A172 (cell line): ENCODE results near the gene GAS2L1. TPM values are rescaled to one million over a fixed set of nuclear protein-coding genes. Genes with fewer than 3 reads are reported as not detected.

Experiments
- DNase-seq: peaks from one replicate; pipeline ENCODE4 v3.0.0-alpha.2; 2015; ENCODE audit warnings: low spot score
- total RNA-seq: library from RNA; depleted of rRNA; stranded (reverse); fragments of >200 nt; shearing (Covaris generic); gene quantifications from 2 replicates; pipeline ENCODE4 v1.2.3, GENCODE V29; 2014

The GAS2L1 gene
- total RNA-seq, 1 experiment from 2014 or later = 32.1 TPM

DNA sequence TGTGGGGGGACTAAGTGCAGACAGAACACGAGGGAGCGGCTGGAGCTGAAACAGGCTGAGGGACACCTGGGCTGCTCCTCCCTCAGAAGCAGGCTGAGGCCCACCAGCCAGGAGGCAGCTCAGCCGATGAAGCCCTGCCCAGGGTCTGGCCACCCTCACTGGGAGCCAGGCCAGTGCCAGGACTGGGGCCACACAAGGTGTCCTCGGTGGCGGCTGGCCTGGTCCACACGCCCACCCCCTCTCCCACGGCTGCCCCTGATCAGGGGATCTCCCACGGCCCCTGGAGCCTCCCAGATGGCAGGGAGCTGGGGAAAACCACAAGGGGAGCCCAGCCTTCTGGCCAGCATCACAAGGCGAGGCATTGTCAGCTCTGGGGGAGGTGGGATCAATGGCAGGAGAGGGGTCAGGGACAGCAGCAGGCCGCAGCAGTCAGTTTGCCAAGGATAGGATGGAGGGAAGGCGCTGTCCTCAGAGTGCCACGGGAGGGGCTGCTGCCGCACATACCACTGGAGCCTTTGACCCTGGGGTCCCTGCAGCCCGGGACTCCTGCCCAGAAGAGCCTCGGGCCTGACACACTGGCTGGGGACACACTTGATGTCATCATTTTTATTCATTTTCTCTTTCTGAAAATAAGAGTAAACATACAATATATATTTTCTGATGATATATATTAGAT lies 20.8 kb downstream of the GAS2L1 start:
- no peak for DNase-seq

DNA sequence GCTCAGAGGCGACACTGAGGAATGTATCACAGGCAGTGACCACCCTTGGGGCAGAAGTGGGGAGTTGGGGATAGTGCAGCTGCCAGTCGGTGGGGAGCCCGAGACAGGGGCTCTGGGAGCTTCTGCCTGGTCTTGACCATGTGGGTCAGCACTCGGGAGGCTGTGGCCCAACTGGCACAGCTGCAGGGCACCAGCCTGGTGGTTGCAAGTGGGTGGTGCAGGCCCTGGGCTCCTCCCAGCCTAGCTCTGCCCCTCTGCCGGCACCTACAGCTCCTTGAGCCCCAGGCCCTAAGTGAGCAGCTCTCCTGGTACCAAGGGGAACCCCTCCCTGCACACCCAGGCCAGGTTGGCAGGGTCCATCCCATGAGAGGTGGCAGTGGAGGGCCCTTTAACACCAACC lies 21.6 kb downstream of the GAS2L1 start:
- DNase-seq = no peak

DNA sequence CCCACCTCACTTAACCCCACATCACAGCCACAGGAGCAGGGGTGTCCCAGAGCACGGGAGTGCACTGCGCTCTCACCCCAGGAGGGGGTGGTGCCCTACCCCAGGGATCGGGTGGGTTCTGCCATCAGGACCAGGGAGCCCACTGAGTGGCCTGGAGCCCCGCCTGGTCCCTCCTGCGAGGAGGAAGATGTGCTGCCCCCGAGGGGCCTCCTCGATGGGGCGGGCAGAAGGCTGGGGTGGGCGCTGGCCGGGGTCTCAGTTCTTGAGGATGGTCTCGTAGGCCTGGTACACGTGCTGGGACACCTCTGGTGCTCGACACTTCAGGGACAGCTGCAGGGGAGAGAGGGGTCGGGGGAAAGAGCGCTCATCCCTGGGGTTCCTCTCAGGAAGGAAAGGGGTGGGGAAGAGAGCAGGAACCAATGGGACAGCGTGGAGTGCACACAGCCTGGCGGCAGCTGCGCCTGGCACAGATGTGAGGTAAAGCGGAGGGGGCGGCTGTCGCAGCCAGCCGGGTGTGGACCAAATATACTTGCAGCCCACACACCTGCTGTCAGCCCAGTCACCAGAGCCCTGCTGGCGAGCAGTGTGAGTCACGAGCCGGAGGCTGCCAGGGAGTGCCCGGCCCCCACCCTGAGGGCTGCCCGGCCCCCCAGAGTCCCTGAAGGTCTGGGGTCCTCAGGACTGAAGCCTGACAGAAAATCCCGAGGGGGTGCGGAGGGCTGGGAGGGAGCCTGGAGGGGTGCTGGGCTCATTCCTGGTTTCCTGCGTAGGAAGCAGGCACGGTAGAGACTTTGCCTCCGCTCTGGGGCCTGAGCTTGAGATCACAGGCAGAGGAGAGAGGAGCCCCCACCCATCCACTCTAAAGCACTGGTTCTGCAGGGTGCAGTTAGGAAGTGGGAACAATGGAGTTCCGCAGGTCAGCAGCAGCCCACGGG lies 22.4 kb downstream of the GAS2L1 start:
- peak; percentile 57 for DNase-seq

DNA sequence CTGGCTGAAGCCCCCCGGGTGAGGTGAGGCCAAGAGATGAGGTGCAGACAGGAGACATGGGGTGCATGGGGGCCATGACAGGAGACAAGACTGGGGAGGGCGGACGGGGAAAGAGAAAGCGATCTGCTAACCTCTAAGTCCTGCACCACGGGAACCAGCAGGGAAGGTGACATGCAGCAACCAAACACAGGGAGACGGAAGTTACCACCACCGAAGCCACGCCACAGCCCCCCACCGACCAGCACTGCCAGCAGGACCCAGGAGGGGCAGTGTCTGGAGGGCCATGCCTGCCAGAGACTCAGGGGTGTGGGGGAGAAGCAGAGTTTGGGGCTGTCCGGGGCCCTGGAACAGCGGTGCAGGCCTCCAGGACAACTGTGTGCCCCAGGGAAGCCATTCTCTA lies 23.1 kb downstream of the GAS2L1 start:
- DNase-seq = no peak

DNA sequence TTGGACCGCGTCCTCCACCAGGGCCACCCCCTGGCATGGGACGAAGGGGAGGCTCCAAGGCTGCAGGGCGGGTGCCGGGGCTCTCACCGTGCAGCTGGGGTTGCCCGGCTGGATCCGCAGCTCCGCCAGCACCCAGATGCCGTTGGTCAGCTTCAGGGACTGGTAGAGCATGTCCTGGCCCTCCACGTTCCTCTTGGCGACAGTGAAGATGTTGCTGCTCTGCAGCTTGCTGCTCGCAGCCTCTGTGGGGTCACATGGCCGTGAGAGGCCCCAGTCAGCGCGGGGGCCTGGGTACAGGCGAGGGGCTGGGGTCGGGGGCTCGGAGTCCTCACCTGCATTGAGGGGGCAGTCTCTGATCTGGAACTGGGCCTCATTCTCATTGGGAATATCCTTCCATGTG lies 23.8 kb downstream of the GAS2L1 start:
- no peak for DNase-seq

DNA sequence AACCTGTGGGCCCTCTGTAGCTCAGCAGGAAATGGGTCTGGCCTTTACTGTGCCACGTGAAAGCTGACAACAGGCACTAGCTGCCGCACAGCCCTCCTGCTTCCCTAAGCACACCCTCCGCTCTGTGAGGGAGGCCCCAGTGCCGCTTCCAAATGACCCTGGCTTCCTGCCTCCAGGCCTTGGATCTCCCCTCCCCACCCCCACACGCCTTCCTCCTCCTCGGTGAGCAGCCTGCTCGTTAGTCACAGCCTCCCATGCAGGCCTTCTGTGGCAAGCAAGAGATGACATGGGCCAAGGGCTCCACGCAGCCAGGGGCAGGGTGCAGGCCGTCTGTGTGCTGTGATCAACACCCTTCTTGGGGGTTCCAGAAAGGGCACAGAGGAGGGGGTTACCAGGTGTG lies 24.3 kb downstream of the GAS2L1 start:
- peak; percentile 79 for DNase-seq

DNA sequence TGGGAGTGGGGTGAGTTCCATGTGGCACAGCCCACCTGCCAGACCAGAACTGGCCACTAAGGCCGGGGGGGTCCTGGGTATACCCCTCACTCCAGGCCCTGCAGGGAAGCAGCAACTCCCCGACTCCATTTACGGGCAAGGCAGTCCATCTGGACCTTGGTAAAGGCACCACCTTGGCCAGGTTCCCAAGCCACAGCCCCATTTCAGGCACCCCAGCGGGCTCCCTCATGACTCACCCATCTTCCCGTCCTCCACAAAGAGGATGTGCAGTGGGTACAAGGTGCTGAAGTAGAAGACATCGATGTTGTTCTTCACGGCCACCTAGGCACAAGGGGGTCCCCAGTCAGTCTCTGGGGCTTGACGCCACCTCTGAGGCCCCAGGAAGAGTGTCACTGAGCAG lies 24.8 kb downstream of the GAS2L1 start:
- peak; percentile 71 for DNase-seq

DNA sequence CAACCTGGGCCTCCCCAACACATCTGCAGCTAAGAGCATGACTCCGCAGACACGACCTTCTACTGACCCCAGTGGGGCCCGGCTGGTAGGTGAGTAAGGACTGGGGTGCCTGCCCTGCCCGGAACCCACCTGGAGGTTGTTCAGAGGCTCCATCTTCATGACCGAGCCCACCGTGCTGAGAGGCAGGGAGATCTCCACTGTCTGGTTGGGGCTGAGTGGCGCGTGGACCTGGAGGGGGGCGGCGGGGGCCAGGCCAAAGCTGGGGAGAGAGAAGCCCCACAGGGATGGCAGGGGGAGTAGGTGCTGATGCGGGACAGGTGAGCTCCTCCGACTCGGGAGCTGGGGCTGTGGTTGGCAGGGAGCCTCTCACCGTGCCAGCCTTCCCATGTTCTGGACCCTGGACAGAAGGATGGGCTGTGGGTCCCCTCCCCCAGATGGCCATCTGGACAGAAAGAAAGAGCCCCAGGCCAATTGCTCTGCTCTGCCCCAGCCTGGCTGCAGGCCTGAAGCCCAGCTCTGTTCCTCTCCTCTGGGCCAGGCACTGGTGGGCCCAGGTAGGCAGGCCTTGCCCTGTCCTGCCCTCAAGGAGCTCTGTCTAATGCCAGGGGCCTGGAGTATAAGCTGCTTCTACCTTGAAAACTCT lies 25.3 kb downstream of the GAS2L1 start:
- DNase-seq = no peak

DNA sequence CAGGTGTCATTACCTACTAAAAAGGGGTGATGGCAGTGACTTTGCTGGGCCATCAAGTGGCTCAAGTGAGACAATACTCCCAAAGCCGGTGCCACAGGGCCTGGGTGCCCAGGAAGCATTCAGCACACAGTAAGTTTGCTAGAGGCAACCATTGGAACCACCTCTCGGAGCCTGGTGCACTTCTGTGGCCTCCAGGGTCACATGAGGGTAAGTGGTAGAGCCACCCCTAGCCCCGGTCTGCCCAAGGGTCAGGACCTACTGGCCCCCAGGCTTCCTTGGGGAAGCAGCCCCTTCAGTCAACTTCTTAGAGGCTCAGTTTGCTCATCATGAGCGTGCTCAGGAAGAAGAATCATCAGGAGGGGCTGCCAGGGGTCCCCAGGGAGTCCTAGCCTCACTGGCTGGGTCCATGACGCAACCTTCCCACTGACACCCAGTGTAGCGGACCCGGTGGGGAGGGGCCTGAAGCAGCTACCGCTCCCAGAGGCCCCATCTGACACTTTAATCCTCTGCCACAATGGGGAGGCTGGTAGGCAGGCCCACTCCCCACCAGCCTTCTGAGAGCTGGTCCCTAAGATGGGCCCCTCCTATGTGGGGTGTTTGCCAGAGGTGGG lies 26.5 kb downstream of the GAS2L1 start:
- no peak for DNase-seq

DNA sequence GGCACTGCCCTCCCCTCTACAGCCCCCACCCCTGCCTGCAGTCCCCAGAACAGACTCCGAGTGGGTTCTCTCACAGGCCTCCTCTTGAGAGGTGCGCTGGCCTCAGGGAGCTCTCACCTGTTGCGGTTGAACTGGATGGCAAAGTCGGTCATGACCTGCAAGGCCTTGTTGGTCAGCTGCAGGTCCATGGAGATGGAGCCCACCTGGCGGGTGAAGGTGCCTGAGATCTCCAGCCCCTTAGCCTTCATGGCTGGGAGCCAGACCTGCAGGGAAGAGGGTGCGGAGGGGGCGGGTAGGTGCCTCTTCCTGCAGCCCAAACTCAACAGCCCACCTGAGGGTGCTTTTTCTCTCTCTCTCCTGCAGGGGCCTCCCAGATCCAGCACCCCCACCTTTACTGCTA lies 27.7 kb downstream of the GAS2L1 start:
- no peak for DNase-seq

DNA sequence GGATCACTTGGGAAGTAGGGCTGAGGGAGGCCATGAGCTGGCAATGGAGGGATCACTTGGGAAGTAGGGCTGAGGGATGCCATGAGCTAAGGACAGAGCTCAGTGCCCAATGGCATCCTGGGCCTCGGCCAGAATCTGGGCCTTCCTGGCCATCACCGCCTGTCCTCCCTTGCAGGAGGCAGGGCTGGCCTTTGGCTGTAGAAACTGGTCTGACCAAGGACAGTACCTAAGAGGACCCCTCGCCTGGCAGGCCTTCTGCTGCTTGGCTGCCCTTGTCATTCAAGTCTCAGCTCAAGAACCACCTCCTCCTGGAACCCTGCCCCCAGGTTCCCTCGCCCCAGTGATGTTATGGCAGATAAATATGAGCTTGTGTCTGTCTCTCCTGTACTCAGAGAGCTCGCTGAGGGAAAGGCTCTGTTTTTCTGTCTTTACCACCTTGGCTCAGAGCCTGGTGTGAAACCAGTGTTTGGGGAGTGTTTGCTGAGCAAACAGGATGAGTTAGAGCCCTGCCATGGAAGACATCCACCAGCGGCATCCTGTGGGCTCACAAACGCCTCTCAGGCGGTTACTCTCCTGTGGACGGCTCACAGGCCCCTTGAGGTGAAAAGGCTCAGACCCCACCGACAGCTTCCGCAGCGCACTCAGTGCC lies 28.4 kb downstream of the GAS2L1 start:
- DNase-seq = no peak

DNA sequence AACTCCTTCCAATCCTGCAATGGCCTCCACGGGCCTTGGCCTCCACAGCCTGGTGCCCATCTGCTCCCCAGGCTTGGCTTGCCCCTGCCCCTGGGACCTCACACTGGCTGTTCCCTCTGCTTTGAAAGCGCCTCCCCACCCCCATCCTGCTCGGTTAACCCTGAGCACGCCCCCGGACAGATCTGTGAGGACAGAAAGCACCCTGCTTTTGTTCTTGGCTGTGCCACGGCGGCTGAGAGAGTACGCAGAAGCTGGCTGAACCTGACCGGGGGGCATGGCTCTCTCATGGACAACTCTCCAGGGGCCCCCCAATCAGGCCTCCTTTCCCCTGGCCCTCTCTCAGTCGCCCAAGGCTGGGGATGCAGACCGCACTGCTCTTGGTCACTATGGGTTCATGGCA lies 29.2 kb downstream of the GAS2L1 start:
- DNase-seq = no peak

DNA sequence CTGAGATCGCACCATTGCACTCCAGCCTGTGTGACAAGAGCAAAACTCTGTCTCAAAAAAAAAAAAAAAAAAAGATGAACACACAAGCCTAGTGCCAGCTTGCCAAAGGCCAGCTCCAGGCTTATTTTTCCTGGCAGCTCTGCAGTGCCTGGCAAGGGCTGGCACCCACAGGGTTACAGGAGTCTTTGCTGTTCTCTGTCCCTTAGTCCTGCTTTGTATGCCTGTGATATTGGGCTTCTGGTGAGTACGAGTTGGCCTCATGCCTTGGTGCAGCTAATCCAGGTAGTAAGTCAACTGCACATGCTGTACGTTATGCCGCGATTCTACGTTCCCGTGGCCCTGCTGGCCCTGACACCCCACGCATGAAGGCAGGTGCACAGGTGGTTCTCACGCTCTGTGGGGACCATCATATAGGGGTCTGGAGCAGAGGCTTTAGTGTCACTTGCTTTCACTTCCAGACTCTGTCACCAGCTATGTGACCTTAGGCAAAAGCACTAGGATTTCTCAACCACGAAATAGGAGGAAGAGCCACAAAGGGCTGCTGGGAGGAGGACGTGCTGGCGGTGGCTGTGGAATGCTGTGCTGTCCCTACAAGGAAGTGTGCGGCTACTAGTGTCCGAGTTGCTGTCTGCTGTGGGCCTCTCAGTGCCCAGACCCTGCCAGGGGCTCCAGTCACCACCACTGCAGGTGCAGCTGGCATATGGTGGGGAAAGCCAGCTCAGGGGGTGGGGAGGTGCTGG lies 30.5 kb downstream of the GAS2L1 start:
- DNase-seq = no peak

DNA sequence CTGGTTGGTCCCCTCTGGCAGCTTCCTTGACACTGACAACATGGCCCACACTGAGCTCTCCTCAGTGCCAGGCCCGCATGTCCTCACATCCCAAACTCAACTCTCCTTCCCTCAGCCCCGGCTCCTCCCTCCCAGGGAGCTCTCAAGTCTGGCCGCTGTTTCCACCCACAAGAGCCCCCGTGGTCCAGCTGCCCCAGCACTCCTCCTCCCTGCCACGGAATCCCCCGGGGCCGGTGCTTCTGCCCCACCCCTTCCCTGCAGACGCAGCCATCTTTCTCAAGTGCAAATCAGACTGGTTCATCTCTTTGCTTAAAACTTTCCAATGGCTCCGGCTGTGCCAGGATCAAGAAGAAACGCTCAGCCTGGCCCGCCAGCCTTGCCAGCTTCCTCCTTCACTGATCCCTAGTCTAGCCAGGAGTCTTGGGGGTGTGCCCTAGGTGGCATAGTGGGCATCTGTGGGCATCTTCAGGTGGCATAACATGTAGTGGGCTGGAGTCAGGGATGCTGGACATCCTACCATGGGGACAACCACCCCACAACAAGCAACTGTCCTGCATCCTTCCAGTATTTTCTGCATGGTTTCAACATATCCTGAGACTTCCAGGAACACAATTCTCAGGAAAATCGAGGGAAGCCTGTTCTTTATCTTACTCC lies 31.3 kb downstream of the GAS2L1 start:
- DNase-seq = no peak

DNA sequence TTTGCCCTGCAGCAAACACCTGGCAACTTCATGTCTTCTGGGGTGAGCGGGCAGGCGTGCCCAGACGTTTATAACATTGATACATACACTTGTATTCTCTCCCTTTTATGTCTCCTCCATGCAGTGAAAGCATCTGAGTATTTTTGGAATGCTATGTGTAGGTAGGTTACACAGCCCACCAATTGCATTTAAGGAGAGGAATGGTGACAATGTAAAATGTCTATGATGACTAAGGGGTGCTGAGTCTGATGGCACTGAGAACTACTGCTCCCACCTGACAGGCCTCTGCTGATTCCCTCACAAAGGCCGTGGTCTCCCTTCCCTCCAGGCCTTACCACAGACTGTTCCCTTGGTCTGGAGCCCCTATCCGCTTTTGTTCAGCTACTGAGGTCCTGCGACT lies 31.9 kb downstream of the GAS2L1 start:
- no peak for DNase-seq

DNA sequence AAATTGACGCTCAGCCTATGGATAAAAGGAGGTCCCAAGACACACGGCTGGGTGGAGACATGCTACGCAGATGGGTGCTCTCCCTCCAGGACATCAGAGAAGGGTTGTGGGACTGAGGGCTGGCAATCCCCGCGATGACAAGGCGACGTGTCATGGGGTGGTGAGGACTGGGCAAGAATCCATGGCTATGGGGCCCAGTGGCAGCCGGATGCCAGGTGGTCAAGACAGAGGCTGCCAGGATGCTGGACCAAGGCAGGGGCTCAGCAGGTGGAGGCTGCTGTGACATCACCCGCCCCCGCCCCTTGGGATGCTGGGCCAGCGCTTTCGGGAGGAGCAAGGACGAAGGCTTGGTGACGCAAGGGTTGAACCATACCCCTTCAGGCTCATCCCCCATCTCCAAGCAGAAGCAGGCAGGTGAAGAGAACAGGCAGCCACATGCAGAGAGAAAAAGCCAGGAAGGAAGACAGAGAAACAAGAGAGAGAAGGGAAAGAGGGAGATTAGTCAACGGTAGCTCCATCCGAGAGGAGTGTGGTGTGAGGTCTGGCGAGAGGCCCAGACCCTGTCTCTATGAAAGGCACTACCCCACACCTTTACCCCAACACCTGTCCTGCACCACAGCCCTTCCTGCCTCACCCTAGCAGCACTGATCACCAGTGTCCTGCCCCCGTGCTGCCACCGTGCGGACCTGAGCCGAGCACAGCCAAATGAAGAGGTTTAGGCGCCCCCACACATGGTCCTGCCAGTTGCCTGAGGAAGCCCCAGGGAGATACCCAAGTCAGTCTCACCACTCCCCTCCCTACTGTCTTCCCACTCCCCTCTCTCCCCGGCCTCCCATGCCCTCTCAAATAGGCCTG lies 33.2 kb downstream of the GAS2L1 start:
- DNase-seq = peak; percentile 46

DNA sequence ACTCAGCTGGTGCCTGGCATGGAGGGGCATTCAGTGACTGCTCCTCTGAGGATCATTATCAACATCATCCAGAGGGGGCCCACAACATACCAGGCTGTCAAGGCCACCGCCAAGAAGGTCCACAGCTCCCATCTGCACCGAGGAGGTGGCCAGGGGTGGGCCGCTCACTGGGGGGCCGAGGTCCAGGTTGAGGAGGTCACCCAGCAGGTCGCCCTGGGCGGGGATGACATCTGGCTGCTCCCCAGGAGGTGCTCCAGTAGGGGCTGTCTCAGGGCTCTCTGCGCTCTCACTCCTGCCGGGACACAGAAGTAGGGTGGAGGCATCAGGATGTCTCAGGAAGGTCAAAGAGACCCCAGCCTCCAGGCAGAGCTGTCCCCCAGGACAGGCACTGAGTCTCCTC lies 34.1 kb downstream of the GAS2L1 start:
- no peak for DNase-seq

DNA sequence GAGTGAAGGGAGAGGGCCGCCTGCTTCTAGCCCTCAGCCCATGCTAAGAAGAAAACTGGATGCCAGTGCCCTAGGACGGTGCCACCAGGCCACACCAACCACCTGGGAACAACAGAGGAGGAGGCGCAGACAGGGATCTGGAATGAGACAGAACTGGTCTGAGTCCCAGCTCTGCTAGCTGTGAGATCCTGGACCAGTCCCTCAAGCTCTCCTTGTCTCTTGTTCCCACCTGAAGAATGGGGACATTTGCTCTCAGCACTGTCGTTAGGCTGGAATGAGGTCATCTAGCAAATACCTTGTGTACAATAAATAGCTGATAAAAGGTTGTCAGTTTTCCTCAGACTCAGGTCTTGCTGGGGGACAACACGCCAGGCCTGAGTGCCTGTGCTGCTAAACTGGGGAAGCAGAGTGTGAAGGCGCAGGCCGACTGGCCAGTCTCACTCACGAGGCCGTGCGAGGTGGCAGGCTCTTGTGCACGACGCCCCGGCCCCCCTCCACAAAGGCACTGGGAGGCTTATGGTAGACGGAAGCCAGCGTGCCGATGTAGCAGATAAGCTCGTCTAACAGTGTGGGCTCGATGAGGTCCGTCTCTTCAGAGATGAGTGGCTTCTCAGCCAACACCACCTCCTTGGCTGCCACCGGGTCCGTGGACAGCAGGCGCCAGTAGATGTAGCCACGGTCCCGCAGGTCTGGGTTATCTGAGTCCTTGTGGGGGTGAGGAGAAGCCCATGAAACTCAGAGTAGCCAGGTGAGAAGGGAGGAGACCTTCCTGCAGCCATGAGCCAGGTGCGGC lies 34.8 kb downstream of the GAS2L1 start:
- DNase-seq = no peak

DNA sequence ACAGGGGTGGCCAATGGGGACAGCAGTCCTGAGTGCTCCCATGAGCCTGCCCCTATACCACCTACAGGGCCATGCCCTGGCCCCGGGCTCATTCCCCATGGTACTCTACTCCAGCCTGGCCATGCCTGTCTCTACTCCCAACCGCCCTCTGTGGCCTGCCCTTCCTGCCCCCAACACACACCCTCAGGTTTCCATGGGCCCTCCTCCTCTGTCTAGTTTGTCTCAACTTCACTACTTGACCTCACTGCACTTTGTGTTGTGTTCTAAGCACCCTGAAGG lies 35.3 kb downstream of the GAS2L1 start:
- no peak for DNase-seq
